A549 (cell line): ENCODE data around the gene GALT.

Experiments
- CTCF ChIP-seq: fragments of >200 bp; sonication (Bioruptor Twin); formaldehyde crosslinking; IDR thresholded peaks from 3 replicates; pipeline ENCODE4 v1.5.1; 2016
- ESRRA ChIP-seq: fragments of 150-350 bp; IDR thresholded peaks from 2 replicates; pipeline ENCODE4 v1.6.1; 2014; ENCODE audit warnings: mild to moderate bottlenecking, low read length, borderline replicate concordance
- MAFK ChIP-seq: fragments of 450-650 bp; IDR thresholded peaks from 2 replicates; pipeline ENCODE4 v1.6.1; 2014; ENCODE audit not compliant: partially characterized antibody
- MAZ ChIP-seq: fragments of 150-350 bp; IDR thresholded peaks from 2 replicates; pipeline ENCODE4 v1.6.1; 2014; ENCODE audit warnings: antibody characterized with exemption, low read depth, low read length, borderline replicate concordance

- TF ChIP-seq MAFK (no peak), CTCF (no peak), ESRRA (no peak), MAZ (no peak)
These were observed 6.1 kb downstream of the GALT start for GRCh38 chr9:34652602-34653000.
